ENCODE data around the gene TAB2. TPM values are rescaled to one million over a fixed set of nuclear protein-coding genes. Genes with fewer than 3 reads are reported as not detected.

TAB2 gene
- total RNA-seq, 1 experiment from 2014 or later: 14.7 TPM

- ATAC-seq: no peak
- H3K36me3 ChIP-seq (ENCODE audit: low read depth, low read length): peaks cover 12% of the 10 kb centered on the region; the same call in 1 of the 2 replicates
- no peaks in the 10 kb centered on the region for H3K4me1 ChIP-seq (ENCODE audit: insufficient read depth, low read length)
- no peaks in the 10 kb centered on the region for H3K9me3 ChIP-seq (ENCODE audit: low read length)
- no peaks in the 10 kb centered on the region for H3F3A ChIP-seq (ENCODE audit: low read length, unreplicated experiment)
- no peak overlapping the region for H3K4me3 ChIP-seq (ENCODE audit: low read length)
- H3K9me2 ChIP-seq (replicated peaks; ENCODE audit: low read length): no peaks in the 10 kb centered on the region
- H2AFZ ChIP-seq (ENCODE audit: low read length): no peak overlapping the region
- no peak for DNase-seq
- no peaks in the 10 kb centered on the region for H3K27me3 ChIP-seq (ENCODE audit: low read length)
- no TSS peak for BruUV-seq (replicated peaks)
- POLR2A ChIA-PET (ENCODE audit: unreplicated experiment): no interaction called here
- H3K9ac ChIP-seq (ENCODE audit: low read length): no peak overlapping the region
- H3K4me2 ChIP-seq (ENCODE audit: low read length): no peak overlapping the region
- H3K27ac ChIP-seq (ENCODE audit: low read length): no peak overlapping the region
- H3K79me2 ChIP-seq (ENCODE audit: low read length): no peaks in the 10 kb centered on the region
- no peaks in the 10 kb centered on the region for H4K20me1 ChIP-seq (ENCODE audit: low read length)
- intact Hi-C loops (cut with micrococcal nuclease): no loop called here
- TF ChIP-seq EZH2 (IDR thresholded peaks at IDR 0.05; ENCODE audit: low read length, unreplicated experiment): no peak
- no peak for TF ChIP-seq EZH2phosphoT487 (IDR thresholded peaks at IDR 0.05; ENCODE audit: borderline replicate concordance, low read length)
- TF ChIP-seq CTCF (conservative IDR thresholded peaks at IDR 0.05; ENCODE audit: low read depth, low read length): no peak
- CTCF ChIA-PET: no interaction called here
Observed at GRCh38 chr6:149405823-149406765, 88.6 kb downstream of the TAB2 start.

- H2AFZ ChIP-seq (ENCODE audit: low read length): no peak overlapping the region
- no peak for TF ChIP-seq CTCF (conservative IDR thresholded peaks at IDR 0.05; ENCODE audit: low read depth, low read length)
- no peak for TF ChIP-seq EZH2 (IDR thresholded peaks at IDR 0.05; ENCODE audit: low read length, unreplicated experiment)
- TF ChIP-seq EZH2phosphoT487 (IDR thresholded peaks at IDR 0.05; ENCODE audit: borderline replicate concordance, low read length): no peak
- no peaks in the 10 kb centered on the region for H3K9me2 ChIP-seq (replicated peaks; ENCODE audit: low read length)
- H3K79me2 ChIP-seq (ENCODE audit: low read length): no peaks in the 10 kb centered on the region
- H3K4me3 ChIP-seq (ENCODE audit: low read length): no peak overlapping the region
- no peaks in the 10 kb centered on the region for H4K20me1 ChIP-seq (ENCODE audit: low read length)
- no peak overlapping the region for H3K27ac ChIP-seq (ENCODE audit: low read length)
- H3K9me3 ChIP-seq (ENCODE audit: low read length): no peaks in the 10 kb centered on the region
- no TSS peak for BruUV-seq (replicated peaks)
- POLR2A ChIA-PET (ENCODE audit: unreplicated experiment): no interaction called here
- no peak overlapping the region for H3K4me2 ChIP-seq (ENCODE audit: low read length)
- H3K4me1 ChIP-seq (ENCODE audit: insufficient read depth, low read length): no peaks in the 10 kb centered on the region
- no peaks in the 10 kb centered on the region for H3F3A ChIP-seq (ENCODE audit: low read length, unreplicated experiment)
- no peak overlapping the region for H3K9ac ChIP-seq (ENCODE audit: low read length)
- intact Hi-C loops (cut with micrococcal nuclease): no loop called here
- H3K36me3 ChIP-seq (ENCODE audit: low read depth, low read length): peaks cover 9% of the 10 kb centered on the region; the same call in 1 of the 2 replicates
- H3K27me3 ChIP-seq (ENCODE audit: low read length): no peaks in the 10 kb centered on the region
- ATAC-seq: no peak
- CTCF ChIA-PET: no interaction called here
- DNase-seq: no peak
Observed at GRCh38 chr6:149409617-149410016, 92.1 kb downstream of the TAB2 start.

DNA sequence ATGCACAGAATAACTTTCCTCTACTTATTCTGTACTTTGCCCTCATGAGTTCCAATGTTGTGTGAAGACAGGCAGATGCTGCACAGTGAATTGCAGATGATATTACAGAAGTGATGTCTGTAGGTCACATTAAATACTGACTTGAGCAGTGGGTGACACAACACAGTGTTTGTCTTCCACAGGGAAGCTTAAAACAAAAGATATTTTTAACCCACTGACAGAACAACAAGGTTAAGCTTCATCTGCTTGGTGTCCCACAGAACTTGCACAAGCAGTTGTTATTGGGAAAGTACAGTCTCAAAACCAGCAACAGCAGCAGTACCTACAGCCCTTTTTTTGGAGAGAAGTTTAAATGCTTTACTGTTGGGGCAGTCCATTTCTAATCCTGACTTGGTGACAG lies 93.0 kb downstream of the TAB2 start:
- peaks cover 9% of the 10 kb centered on the region; the same call in 1 of the 2 replicates for H3K36me3 ChIP-seq (ENCODE audit: low read depth, low read length)
- POLR2A ChIA-PET (ENCODE audit: unreplicated experiment): no interaction called here
- no peak overlapping the region for H3K27ac ChIP-seq (ENCODE audit: low read length)
- no peak overlapping the region for H3K9ac ChIP-seq (ENCODE audit: low read length)
- H3F3A ChIP-seq (ENCODE audit: low read length, unreplicated experiment): no peaks in the 10 kb centered on the region
- DNase-seq: no peak
- no peak overlapping the region for H2AFZ ChIP-seq (ENCODE audit: low read length)
- no peaks in the 10 kb centered on the region for H4K20me1 ChIP-seq (ENCODE audit: low read length)
- H3K4me2 ChIP-seq (ENCODE audit: low read length): no peak overlapping the region
- no peaks in the 10 kb centered on the region for H3K79me2 ChIP-seq (ENCODE audit: low read length)
- H3K4me1 ChIP-seq (ENCODE audit: insufficient read depth, low read length): no peaks in the 10 kb centered on the region
- intact Hi-C loops (cut with micrococcal nuclease): no loop called here
- no peaks in the 10 kb centered on the region for H3K9me3 ChIP-seq (ENCODE audit: low read length)
- BruUV-seq (replicated peaks): TSS peak; percentile 23
- H3K27me3 ChIP-seq (ENCODE audit: low read length): no peaks in the 10 kb centered on the region
- no peak overlapping the region for H3K4me3 ChIP-seq (ENCODE audit: low read length)
- H3K9me2 ChIP-seq (replicated peaks; ENCODE audit: low read length): no peaks in the 10 kb centered on the region
- ATAC-seq: no peak
- no peak for TF ChIP-seq EZH2 (IDR thresholded peaks at IDR 0.05; ENCODE audit: low read length, unreplicated experiment)
- no peak for TF ChIP-seq CTCF (conservative IDR thresholded peaks at IDR 0.05; ENCODE audit: low read depth, low read length)
- no peak for TF ChIP-seq EZH2phosphoT487 (IDR thresholded peaks at IDR 0.05; ENCODE audit: borderline replicate concordance, low read length)
- CTCF ChIA-PET: no interaction called here
